Neural cell (in vitro differentiated cells): ENCODE data around the gene KCNJ1. TPM values are rescaled to one million over a fixed set of nuclear protein-coding genes. Genes with fewer than 3 reads are reported as not detected.

Experiments
- H2AFZ ChIP-seq: fragments of 200-600, 300-800 bp; sonication (generic), shearing (Covaris generic); 2 replicates; pipeline ENCODE4 v1.6.0; 2014; ENCODE audit warnings: low read depth, mild to moderate bottlenecking, antibody characterized with exemption, low read length, moderate library complexity
- H3F3A ChIP-seq: fragments of 200-600 bp; shearing (Covaris generic); 2 replicates; pipeline ENCODE4 v1.6.1; 2016; ENCODE audit warnings: mild to moderate bottlenecking, moderate library complexity, mixed read lengths, antibody characterized with exemption, low read length; ENCODE audit not compliant: insufficient read depth, poor library complexity, severe bottlenecking
- H3K27ac ChIP-seq: fragments of 200-600, 300-800 bp; sonication (generic), shearing (Covaris generic); 2 replicates; pipeline ENCODE4 v1.5.1; 2014; ENCODE audit warnings: mild to moderate bottlenecking, low read length, moderate library complexity
- H3K27me3 ChIP-seq: fragments of 300-800, 200-600 bp; sonication (generic), shearing (Covaris generic); 2 replicates; pipeline ENCODE4 v1.6.0; 2014; ENCODE audit warnings: mild to moderate bottlenecking, low read depth, low read length, moderate library complexity; ENCODE audit not compliant: insufficient read depth
- H3K36me3 ChIP-seq: fragments of 300-800, 200-600 bp; sonication (generic), shearing (Covaris generic); 2 replicates; pipeline ENCODE4 v1.5.1; 2014; ENCODE audit warnings: mild to moderate bottlenecking, antibody characterized with exemption, low read length, moderate library complexity; ENCODE audit not compliant: insufficient read depth
- H3K4me2 ChIP-seq: fragments of 300-800, 200-600 bp; sonication (generic), shearing (Covaris generic); 2 replicates; pipeline ENCODE4 v1.6.0; 2014; ENCODE audit warnings: mild to moderate bottlenecking, low read length
- H3K4me3 ChIP-seq: fragments of 300-800, 200-600 bp; sonication (generic), shearing (Covaris generic); 2 replicates; pipeline ENCODE4 v1.5.1; 2014; ENCODE audit warnings: mild to moderate bottlenecking, low read length, moderate library complexity
- H3K79me2 ChIP-seq: fragments of 200-600 bp; shearing (Covaris generic); replicated peaks from 2 replicates; pipeline ENCODE4 v1.6.0; 2014; ENCODE audit warnings: mild to moderate bottlenecking, low read length, moderate library complexity; ENCODE audit not compliant: insufficient read depth
- H3K9ac ChIP-seq: fragments of 300-800, 200-600 bp; sonication (generic), shearing (Covaris generic); 2 replicates; pipeline ENCODE4 v1.6.1; 2016; ENCODE audit warnings: mild to moderate bottlenecking, low read length, mixed read lengths
- H3K9me2 ChIP-seq: fragments of 200-600 bp; shearing (Covaris generic); 2 replicates; pipeline ENCODE4 v1.6.1; 2016; ENCODE audit warnings: mild to moderate bottlenecking, low read length, mixed read lengths; ENCODE audit not compliant: insufficient read depth
- H3K9me3 ChIP-seq: fragments of 200-600, 300-800 bp; sonication (generic), shearing (Covaris generic); 2 replicates; pipeline ENCODE4 v1.6.1; 2016; ENCODE audit warnings: mild to moderate bottlenecking, mixed run types, low read length, moderate library complexity, mixed read lengths
- H4K20me1 ChIP-seq: fragments of 200-600 bp; shearing (Covaris generic); 2 replicates; pipeline ENCODE4 v1.6.1; 2016; ENCODE audit warnings: mild to moderate bottlenecking, mixed run types; ENCODE audit not compliant: insufficient read depth
- CTCF ChIP-seq: fragments of 450-650 bp; IDR thresholded peaks from 2 replicates; pipeline ENCODE4 v1.5.1; 2014; ENCODE audit warnings: antibody characterized with exemption, mild to moderate bottlenecking, moderate library complexity; ENCODE audit not compliant: poor library complexity, severe bottlenecking
- EP300 ChIP-seq: fragments of 450-650 bp; conservative IDR thresholded peaks from 2 replicates; pipeline ENCODE4 v1.6.1; 2014; ENCODE audit warnings: antibody characterized with exemption, mild to moderate bottlenecking, moderate library complexity; ENCODE audit not compliant: poor library complexity, severe bottlenecking
- EZH2 ChIP-seq: fragments of 200-600, 300-800 bp; shearing (Covaris generic), sonication (generic); IDR thresholded peaks from 2 replicates; pipeline ENCODE4 v1.6.1; 2014; ENCODE audit warnings: antibody characterized with exemption, low read length, borderline replicate concordance, mild to moderate bottlenecking; ENCODE audit not compliant: insufficient read depth, poor library complexity, severe bottlenecking
- MXI1 ChIP-seq: fragments of 450-650 bp; conservative IDR thresholded peaks from 2 replicates; pipeline ENCODE4 v1.6.1; 2014; ENCODE audit warnings: antibody characterized with exemption, mild to moderate bottlenecking; ENCODE audit not compliant: poor library complexity, severe bottlenecking
- POLR2AphosphoS5 ChIP-seq: IDR thresholded peaks from 2 replicates; pipeline ENCODE4 v1.6.1; 2012
- RAD21 ChIP-seq: fragments of 450-650 bp; conservative IDR thresholded peaks from 2 replicates; pipeline ENCODE4 v1.6.1; 2014; ENCODE audit warnings: antibody characterized with exemption, mild to moderate bottlenecking, moderate library complexity
- REST ChIP-seq: IDR thresholded peaks from 2 replicates; pipeline ENCODE4 v1.6.1; 2012; ENCODE audit warnings: borderline replicate concordance
- SMC3 ChIP-seq: fragments of 450-650 bp; conservative IDR thresholded peaks from 2 replicates; pipeline ENCODE4 v1.6.1; 2014; ENCODE audit warnings: antibody characterized with exemption, mild to moderate bottlenecking, moderate library complexity; ENCODE audit not compliant: poor library complexity
- TAF1 ChIP-seq: IDR thresholded peaks from 2 replicates; pipeline ENCODE4 v1.6.1; 2012; ENCODE audit warnings: low read depth
- polyA plus RNA-seq: library from polyadenylated mRNA; depleted of rRNA; stranded (reverse); fragments of >200 nt; gene quantifications from 2 replicates; pipeline ENCODE4 v1.2.3, GENCODE V29; 2014

Gene KCNJ1
- polyA plus RNA-seq, 1 donor from 2014 or later, result 0.22 TPM

- TF ChIP-seq POLR2AphosphoS5 (no peak), SMC3 (no peak), TAF1 (no peak), REST (no peak), EZH2 (no peak), MXI1 (no peak), EP300 (no peak), RAD21 (no peak), CTCF (no peak)
- H3K27ac ChIP-seq, result no peak overlapping the region
- no peak overlapping the region for H2AFZ ChIP-seq
- H3K9me3 ChIP-seq, result no peaks in the 10 kb centered on the region
- H3K4me3 ChIP-seq, result no peak overlapping the region
- no peaks in the 10 kb centered on the region for H3K9me2 ChIP-seq
- no peaks in the 10 kb centered on the region for H3F3A ChIP-seq
- H3K36me3 ChIP-seq, result no peaks in the 10 kb centered on the region
- no peak overlapping the region for H3K4me2 ChIP-seq
- H4K20me1 ChIP-seq, result no peaks in the 10 kb centered on the region
- H3K9ac ChIP-seq, result no peak overlapping the region
- no peaks in the 10 kb centered on the region for H3K79me2 ChIP-seq
- no peaks in the 10 kb centered on the region for H3K27me3 ChIP-seq
Observed at GRCh38 chr11:128813729-128814128, 53.4 kb downstream of the KCNJ1 start.

GRCh38 chr11:128810784-128811514 is 56.1 kb downstream of the KCNJ1 start:
- no peaks in the 10 kb centered on the region for H4K20me1 ChIP-seq
- H3K27ac ChIP-seq, result no peak overlapping the region
- no peak overlapping the region for H3K9ac ChIP-seq
- no peaks in the 10 kb centered on the region for H3K9me2 ChIP-seq
- no peaks in the 10 kb centered on the region for H3K79me2 ChIP-seq
- TF ChIP-seq EZH2 (no peak), REST (no peak), MXI1 (no peak), TAF1 (no peak), SMC3 (no peak)
- no peaks in the 10 kb centered on the region for H3K27me3 ChIP-seq
- H3K4me2 ChIP-seq, result no peak overlapping the region
- H3K9me3 ChIP-seq, result no peaks in the 10 kb centered on the region
- no peak overlapping the region for H3K4me3 ChIP-seq
- no peaks in the 10 kb centered on the region for H3K36me3 ChIP-seq
- H2AFZ ChIP-seq, result no peak overlapping the region
- no peaks in the 10 kb centered on the region for H3F3A ChIP-seq
